AG09309 (cell line): Measurements from ENCODE around the gene PIBF1.

Source experiments
- DNase-seq: peaks from one replicate; pipeline ENCODE4 v3.0.0-alpha.2; 2010; ENCODE audit warnings: low read depth
- H3K4me3 ChIP-seq: 2 replicates; pipeline ENCODE4 v1.5.1; 2011; ENCODE audit warnings: mild to moderate bottlenecking, low read depth, low read length, moderate library complexity; ENCODE audit not compliant: control insufficient read depth
- CTCF ChIP-seq: IDR thresholded peaks from 2 replicates; pipeline ENCODE4 v1.5.1; 2011; ENCODE audit warnings: mild to moderate bottlenecking, low read depth, low read length, inconsistent platforms; ENCODE audit not compliant: insufficient read depth, control insufficient read depth; ENCODE audit errors: missing control alignments

Gene PIBF1

GRCh38 chr13:73059460-73060250, 277.7 kb downstream of the PIBF1 start:
- DNase-seq: no peak
- peak overlapping the region; percentile 85 for H3K4me3 ChIP-seq
- TF ChIP-seq CTCF: peak; percentile 10

GRCh38 chr13:73060251-73061160, 278.6 kb downstream of the PIBF1 start:
- no peak for TF ChIP-seq CTCF
- H3K4me3 ChIP-seq: peak overlapping the region; percentile 85
- peak; percentile 53 for DNase-seq

GRCh38 chr13:73061473-73061872, 279.5 kb downstream of the PIBF1 start:
- DNase-seq: no peak
- H3K4me3 ChIP-seq: peak overlapping the region; percentile 85
- no peak for TF ChIP-seq CTCF

- DNase-seq: no peak
- no peak overlapping the region for H3K4me3 ChIP-seq
- TF ChIP-seq CTCF: no peak
Measured at GRCh38 chr13:73061876-73062275, 279.9 kb downstream of the PIBF1 start.

- DNase-seq: no peak
Measured at GRCh38 chr13:73062468-73062867, 280.5 kb downstream of the PIBF1 start.

More at GRCh38 chr13:73062468-73062867, 280.5 kb downstream of the PIBF1 start:
- H3K4me3 ChIP-seq: no peak overlapping the region
- TF ChIP-seq CTCF: no peak
